NCI-H187 (cell line): ENCODE results near the gene TAOK3.
"Not testable (repeated sequence)": the region's sequence is repeated elsewhere in the genome, so short reads cannot be mapped to it uniquely, and the experiment has no call there.

Source experiments
- DNase-seq, 2 experiments: peaks; one replicate each; lab custom pipeline; 2025; lab: John Stamatoyannopoulos, UW

Gene TAOK3

DNA sequence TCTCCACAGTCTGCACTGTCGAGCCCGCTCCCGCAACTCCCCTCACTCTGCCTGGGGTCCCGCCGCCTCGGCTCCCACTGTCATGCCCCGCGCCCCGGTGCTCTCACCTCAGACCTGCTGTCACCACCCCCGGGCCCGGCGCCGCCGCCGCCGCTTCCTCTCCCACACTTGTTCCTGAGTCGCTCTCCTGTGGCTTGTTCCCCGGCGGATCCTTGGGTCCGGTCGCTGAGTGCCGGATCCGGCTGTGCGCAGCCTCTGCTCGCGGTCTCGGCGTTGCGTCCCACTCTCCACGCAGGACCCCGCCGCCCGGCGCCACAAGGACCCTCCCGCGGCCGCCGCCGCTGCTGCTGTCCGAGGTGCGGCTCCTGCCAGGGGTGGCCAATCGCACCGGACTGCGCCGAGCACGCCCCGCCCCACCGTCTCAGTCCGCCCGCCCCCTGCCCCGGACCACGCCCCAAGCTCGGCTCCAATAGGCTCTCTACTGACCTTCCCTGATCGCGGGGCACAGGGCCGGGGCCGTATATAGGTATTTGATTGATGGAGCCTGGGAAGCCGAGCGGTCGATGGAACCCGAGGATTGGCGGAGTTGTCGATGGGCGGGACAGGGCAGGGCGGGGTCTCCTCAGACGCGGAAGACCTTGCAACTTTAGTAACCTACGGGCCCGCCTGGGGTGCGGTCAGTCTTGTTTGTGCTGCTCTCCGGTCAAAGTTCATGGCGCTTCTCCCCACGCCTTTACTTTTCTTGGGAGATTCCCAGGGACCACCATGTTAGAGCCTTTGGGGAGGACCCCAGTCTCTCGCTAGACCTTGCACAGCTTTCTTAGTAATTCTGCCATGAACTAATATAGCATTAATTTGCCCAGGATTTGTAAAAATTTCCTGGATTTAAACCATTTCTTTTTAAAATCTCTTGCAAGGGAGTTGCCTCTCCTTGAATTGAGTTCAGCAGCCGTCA is at the start of gene TAOK3:
TSS of gene TAOK3 (minus strand) at position 367 of the 955 bp plus-strand sequence. CDS start 117,340 bp downstream, outside the sequence.
- peak; percentile 93 to 98 for DNase-seq

GRCh38 chr12:118420673-118421072 is 48.0 kb upstream of the TAOK3 start:
- DNase-seq: no peak

GRCh38 chr12:118418385-118419057 is 45.8 kb upstream of the TAOK3 start:
- no peak for DNase-seq

DNA sequence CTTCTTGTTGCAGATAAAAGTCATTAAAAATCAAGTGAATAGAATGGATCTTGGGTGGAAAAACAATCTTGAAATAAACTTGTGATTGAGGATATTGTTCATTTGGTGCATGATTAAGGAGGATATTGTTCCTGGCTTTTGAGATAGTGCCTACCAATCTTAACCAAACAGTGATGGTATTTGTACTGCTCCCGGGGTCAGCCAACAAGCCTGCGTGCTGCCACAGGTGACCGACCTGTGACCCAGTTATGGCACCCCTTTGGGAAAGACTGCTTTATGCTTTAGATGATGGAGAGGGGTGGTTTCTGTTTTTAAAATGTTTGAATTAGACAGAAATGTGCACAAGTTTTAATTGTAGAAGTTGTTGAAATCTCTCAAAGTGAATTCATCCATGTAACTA is 45.2 kb upstream of the TAOK3 start:
- DNase-seq: no peak

GRCh38 chr12:118409834-118410233 is 37.1 kb upstream of the TAOK3 start:
- no peak for DNase-seq

- not testable (repeated sequence) for DNase-seq
Measured at GRCh38 chr12:118408241-118408640, 35.5 kb upstream of the TAOK3 start.

DNA sequence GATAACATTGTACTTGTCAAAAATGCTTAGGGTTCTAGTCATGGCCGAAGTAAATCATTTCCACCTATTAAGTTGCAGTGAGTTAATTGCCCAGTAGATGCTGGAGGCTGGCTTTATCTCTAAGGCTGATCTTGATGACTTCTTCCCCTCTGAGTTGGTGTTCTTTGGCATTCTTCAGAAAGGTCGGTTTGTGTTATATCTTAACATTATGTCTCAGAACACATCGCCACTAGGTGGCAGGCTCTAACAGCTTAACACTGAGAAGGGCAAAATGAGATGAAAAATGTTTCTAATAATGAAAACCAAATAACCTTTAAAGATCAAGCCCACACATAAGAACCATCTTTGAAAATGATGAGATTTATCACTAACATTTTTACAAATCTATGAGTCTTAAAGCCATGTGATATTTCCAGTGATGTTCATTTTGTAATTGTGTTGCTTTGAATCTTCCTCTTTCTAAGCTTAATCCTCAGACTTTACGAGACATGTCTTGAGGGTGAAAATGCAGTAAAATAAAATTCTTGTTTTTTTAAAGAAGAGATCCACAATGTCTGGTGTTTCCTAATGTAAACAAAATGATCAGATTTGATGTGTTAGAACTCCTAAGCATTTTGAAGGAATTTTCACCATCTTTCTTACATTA is 32.3 kb upstream of the TAOK3 start:
- DNase-seq: peak in 1 of 2 experiments; percentile 13

GRCh38 chr12:118402251-118402650 is 29.5 kb upstream of the TAOK3 start:
- no peak for DNase-seq

DNA sequence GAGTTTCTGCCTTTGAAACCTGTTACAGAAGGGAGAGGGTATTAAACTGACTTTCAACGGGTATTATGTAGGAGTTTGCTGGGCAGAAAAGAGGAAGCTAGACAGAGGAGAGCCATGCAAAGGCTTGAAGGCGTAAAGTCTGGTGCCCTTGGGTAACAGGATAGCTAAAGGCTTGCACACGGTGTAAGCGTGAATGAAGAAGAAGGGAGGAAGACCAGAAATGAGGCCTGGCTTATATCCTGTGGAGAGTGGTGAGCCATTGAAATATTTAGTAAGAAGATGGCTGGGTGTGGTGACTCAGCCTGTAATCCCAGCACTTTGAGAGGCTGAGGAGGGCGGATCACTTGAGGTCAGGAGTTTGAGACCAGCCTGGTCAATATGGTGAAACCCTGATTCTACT is 26.2 kb upstream of the TAOK3 start:
- DNase-seq: no peak

- no peak for DNase-seq
Measured at GRCh38 chr12:118398524-118398923, 25.8 kb upstream of the TAOK3 start.

GRCh38 chr12:118397708-118398440 is 25.2 kb upstream of the TAOK3 start:
- DNase-seq: no peak

DNA sequence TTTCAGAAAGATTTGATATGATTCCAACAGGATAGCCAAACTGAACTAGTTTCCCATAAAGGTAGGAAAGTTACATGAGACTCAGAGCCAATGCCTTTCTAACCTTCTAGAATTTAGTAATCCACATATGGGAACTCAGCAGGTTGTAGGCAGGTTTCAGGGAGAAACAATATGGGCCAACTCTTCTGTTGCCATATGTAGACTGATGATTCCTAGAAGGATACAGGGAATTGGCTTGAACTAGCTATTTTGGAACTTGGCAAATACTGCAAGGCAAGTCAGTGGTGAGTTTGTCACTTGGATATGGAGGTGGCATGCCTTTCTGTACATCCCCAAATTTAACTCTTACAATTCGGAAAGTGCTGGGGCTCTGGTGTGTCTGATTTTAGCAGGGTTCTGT is 19.1 kb upstream of the TAOK3 start:
- DNase-seq: no peak

DNA sequence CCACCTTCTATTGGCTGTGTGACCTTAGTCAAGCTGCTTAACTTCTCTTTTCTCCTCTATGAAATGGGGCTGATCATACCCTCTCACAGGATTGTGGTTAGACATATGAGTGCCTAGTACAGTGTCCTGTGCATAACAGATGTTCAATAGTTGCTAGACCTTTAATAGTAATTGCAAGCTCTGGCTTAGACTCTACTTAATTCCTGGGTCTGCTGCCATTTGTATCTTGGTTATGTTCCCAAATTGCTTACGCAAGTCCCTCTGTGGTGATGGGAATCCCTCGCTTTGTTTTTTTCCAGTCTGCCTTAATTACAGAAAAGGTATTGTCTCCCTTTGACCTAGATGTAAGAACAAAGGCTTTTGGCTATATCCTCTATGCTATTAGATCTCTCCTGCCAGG is 18.7 kb upstream of the TAOK3 start:
- no peak for DNase-seq

GRCh38 chr12:118377884-118378470 is 5.3 kb upstream of the TAOK3 start:
- DNase-seq: peak; percentile 19 to 53

DNA sequence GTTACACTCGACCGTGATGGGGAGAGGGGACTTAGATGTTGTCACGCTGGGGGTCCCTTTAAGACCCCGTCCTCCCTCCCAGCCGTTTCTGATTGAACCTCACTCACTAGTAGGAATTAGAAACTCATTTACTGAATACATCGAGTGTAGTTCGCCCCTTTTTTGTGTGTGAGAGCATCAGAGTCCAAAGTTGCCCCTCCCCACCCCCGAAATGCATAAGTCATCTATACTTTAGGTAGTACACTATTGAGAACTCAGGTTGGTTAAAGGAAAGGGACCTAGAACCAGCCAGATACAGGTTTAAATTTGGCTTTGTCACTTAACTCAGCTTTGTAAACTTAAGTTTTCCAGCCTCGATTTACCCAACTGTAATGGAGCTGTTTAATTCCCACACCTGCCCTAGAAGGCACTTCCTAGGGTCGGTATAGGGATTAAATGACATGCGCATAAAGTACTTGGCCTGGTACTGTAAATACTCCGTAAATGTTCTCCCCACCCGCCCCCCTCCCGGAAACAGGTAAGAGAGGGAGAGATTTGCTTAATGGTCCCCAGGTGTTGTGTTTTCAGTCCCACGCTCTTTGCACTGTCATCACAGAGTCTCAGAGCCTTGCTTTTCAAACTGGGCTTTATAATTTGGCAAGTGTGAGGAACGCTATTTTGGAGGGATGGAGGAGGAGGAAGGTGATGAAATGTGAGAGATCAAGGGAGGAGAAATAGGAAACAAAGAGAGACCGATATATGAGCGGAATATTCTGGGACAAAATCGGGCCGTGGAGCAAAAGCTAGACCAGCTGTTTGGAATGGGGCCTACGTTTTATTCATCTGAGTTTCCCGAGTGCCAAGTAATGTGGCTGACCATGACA is 4.5 kb upstream of the TAOK3 start:
- DNase-seq: no peak

GRCh38 chr12:118376089-118377020 is 3.6 kb upstream of the TAOK3 start, which contains the start of gene SUDS3:
Gene SUDS3 (plus strand): TSS chr12:118376555. CDS start chr12:118376692, 137 bp downstream.
- peak; percentile 86 to 92 for DNase-seq

DNA sequence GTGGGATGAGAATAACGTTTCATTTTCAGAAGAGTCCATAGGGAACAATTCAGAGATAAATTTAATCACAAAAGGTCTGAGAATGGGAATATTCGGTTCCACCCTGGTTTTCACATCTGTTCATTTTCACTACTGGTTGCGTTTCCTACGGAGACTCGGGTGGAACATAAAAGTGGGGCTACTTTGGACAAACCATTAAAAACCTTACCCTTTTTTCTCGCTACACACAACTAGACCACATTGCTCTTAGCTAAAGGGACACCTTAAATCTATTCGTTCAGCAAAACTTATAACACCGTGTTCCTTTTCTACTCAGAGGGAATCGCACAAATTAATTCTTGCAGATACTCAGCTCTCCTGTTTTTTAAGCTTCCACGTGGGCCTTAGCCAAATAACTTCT is 2.6 kb upstream of the TAOK3 start:
- no peak for DNase-seq

- DNase-seq: no peak
Measured at GRCh38 chr12:118374909-118375308, 2.2 kb upstream of the TAOK3 start.

- DNase-seq: no peak
Measured at GRCh38 chr12:118374126-118374725, 1.5 kb upstream of the TAOK3 start.
